Astrocyte of the cerebellum (primary cell): ENCODE data around the gene ATG2B.

ENCODE experiments used
- DNase-seq: peaks from one replicate; pipeline ENCODE4 v3.0.0-alpha.2; 2011; ENCODE audit warnings: low read depth
- H3K4me3 ChIP-seq: 2 replicates; pipeline ENCODE4 v1.5.1; 2011; ENCODE audit warnings: mild to moderate bottlenecking, low read depth, low read length, moderate library complexity
- CTCF ChIP-seq: IDR thresholded peaks from 2 replicates; pipeline ENCODE4 v1.5.1; 2012; ENCODE audit warnings: low read length, low read depth, moderate library complexity, mild to moderate bottlenecking; ENCODE audit errors: missing control alignments
- in situ Hi-C: cut with HindIII; loops from 2 replicates; pipeline ENCODE4 v1.10.0; 2017; ENCODE audit warnings: low sequenced_read_pairs

ATG2B gene

GRCh38 chr14:96383445-96383844 lies 20.3 kb upstream of the ATG2B start:
- in situ Hi-C loops, result no loop called here
- DNase-seq, result no peak

GRCh38 chr14:96380735-96381134 lies 17.6 kb upstream of the ATG2B start:
- TF ChIP-seq CTCF, result no peak

More at GRCh38 chr14:96383445-96383844, 20.3 kb upstream of the ATG2B start:
- TF ChIP-seq CTCF, result no peak
- no peak overlapping the region for H3K4me3 ChIP-seq

GRCh38 chr14:96376093-96376492 lies 13.0 kb upstream of the ATG2B start:
- no peak for TF ChIP-seq CTCF
- no peak overlapping the region for H3K4me3 ChIP-seq
- in situ Hi-C loops, result no loop called here
- no peak for DNase-seq

More at GRCh38 chr14:96380735-96381134, 17.6 kb upstream of the ATG2B start:
- no peak for DNase-seq
- in situ Hi-C loops, result no loop called here
- H3K4me3 ChIP-seq, result no peak overlapping the region

GRCh38 chr14:96373538-96373937 lies 10.4 kb upstream of the ATG2B start:
- in situ Hi-C loops, result no loop called here
- no peak overlapping the region for H3K4me3 ChIP-seq
- DNase-seq, result no peak
- TF ChIP-seq CTCF, result no peak

GRCh38 chr14:96370528-96370927 lies 7.4 kb upstream of the ATG2B start:
- no peak for DNase-seq
- in situ Hi-C loops, result no loop called here
- no peak for TF ChIP-seq CTCF
- no peak overlapping the region for H3K4me3 ChIP-seq

GRCh38 chr14:96368534-96368933 lies 5.4 kb upstream of the ATG2B start:
- TF ChIP-seq CTCF, result no peak
- H3K4me3 ChIP-seq, result no peak overlapping the region
- no peak for DNase-seq
- in situ Hi-C loops, result no loop called here

- TF ChIP-seq CTCF, result no peak
These were observed 1.8 kb upstream of the ATG2B start for GRCh38 chr14:96364962-96365361.

More at GRCh38 chr14:96364962-96365361, 1.8 kb upstream of the ATG2B start:
- in situ Hi-C loops, result no loop called here
- no peak for DNase-seq
- H3K4me3 ChIP-seq, result no peak overlapping the region
